Suprapubic skin (tissue), 3 donors: ENCODE data around the gene USP32.

Source experiments
- CTCF ChIP-seq, 2 donors: fragments of 200-600 bp in 1 of 2; fragments of 450-650 bp in 1 of 2; sonication (generic) in 1 of 2; IDR thresholded peaks; one replicate each; pipeline ENCODE4 v1.5.1; 2016 to 2019; ENCODE audit warnings: antibody characterized with exemption in 2 of 2, mild to moderate bottlenecking in 1 of 2, moderate library complexity in 1 of 2
- POLR2A ChIP-seq, 2 donors: fragments of 450-650 bp; IDR thresholded peaks; one replicate each; pipeline ENCODE4 v1.6.1; 2017; ENCODE audit warnings: antibody characterized with exemption in 2 of 2, mild to moderate bottlenecking in 2 of 2, moderate library complexity in 2 of 2

- no peak for TF ChIP-seq CTCF (IDR thresholded peaks at IDR 0.05)
- TF ChIP-seq POLR2A (IDR thresholded peaks at IDR 0.05) = no peak
Observed at GRCh38 chr17:60351012-60351695, 40.8 kb downstream of the USP32 start.
